ENCODE data around the gene CHST15.

CHST15 gene

DNA sequence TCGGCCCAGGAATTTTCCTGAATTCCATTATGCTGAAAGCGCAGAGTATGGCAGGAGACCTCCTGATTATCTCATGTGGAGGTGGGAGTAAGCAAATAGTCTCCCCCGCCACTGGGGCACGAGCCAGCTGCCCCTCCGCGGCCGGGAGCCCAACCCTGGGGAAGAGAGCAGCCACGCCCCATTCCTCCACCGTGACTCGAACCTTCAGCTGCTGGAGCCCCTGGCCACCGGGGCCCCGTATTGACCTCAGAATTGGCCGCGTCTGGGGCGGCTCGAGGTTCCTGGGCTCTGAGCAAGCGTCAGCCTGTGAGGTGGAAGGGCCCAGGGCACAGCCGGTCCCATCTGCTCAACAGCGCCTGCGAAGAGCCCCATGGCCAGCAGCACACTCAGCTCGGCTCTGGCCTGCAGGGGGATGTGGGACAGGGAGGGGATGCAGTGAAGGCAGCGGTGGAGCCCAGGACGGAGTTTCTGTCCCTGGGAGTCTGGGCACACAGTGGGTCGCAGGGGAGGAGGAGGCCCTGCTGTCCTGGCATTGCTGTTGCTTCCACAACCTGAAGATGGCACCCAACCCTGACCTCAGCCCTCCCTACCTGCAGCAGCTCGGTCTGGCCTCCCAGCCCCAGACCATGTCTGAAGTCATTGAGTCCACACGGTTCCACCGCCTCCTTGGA is 97.8 kb downstream of the CHST15 start:
- TF ChIP-seq GATA2 (IDR thresholded peaks at IDR 0.05; ENCODE audit: low read depth, low read length), result no peak
- no peak for TF ChIP-seq GATA3 (IDR thresholded peaks at IDR 0.05; ENCODE audit: low read depth, low read length)

DNA sequence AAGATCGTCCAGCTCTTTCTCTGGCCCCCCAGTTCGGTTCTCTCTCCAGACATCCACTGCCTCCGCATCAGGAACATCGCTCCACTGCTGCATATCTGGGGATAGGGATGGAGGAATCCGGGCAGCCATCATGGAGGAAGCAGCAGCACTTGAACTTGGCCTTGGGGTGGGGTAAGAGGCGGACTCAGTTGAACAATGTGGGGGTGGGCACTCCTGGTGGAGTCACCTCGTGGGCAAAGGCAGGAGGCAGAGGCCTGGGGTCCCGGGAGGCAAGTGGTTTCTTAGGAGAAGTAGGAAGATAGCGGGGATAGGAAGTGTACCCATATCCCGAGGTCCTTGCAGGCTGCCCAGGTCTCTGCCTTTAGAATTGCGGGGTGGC is 98.3 kb downstream of the CHST15 start:
- TF ChIP-seq GATA2 (IDR thresholded peaks at IDR 0.05; ENCODE audit: low read depth, low read length) (no peak), GATA3 (IDR thresholded peaks at IDR 0.05; ENCODE audit: low read depth, low read length) (no peak)

DNA sequence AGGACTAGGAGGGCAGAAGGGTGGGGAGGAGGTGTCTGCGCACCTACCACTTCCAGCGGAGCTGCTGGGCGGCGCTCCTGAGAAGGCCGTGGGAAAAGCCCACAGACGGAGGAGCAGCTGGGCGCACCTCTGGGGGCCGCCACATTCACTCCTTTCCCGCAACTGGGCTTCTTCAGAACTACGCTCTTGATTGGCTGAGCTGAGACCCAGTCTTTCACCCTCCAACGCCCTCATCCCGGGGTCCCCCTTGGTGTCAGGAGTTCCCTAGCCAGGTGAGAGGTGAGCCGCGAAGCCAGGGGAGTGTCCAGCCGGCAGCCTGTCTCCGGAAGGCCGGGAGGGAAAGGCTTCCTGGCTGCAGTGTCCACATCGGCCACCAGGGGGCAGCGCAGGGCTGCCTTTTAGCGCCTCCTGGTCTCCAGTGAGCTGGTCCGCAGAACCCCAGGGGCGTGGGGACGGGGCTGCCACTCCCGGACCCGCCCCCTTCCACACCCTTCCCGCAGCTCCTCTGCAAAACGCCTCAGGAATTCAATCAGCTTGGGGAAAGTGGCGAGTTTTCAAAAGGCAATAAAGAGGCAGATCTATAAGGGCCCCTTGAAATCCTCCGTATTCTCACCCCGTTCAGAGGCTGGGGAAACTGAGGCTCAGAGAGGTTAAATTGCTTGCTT is 98.8 kb downstream of the CHST15 start:
- TF ChIP-seq GATA3 (IDR thresholded peaks at IDR 0.05; ENCODE audit: low read depth, low read length) (no peak), GATA2 (IDR thresholded peaks at IDR 0.05; ENCODE audit: low read depth, low read length) (no peak)

DNA sequence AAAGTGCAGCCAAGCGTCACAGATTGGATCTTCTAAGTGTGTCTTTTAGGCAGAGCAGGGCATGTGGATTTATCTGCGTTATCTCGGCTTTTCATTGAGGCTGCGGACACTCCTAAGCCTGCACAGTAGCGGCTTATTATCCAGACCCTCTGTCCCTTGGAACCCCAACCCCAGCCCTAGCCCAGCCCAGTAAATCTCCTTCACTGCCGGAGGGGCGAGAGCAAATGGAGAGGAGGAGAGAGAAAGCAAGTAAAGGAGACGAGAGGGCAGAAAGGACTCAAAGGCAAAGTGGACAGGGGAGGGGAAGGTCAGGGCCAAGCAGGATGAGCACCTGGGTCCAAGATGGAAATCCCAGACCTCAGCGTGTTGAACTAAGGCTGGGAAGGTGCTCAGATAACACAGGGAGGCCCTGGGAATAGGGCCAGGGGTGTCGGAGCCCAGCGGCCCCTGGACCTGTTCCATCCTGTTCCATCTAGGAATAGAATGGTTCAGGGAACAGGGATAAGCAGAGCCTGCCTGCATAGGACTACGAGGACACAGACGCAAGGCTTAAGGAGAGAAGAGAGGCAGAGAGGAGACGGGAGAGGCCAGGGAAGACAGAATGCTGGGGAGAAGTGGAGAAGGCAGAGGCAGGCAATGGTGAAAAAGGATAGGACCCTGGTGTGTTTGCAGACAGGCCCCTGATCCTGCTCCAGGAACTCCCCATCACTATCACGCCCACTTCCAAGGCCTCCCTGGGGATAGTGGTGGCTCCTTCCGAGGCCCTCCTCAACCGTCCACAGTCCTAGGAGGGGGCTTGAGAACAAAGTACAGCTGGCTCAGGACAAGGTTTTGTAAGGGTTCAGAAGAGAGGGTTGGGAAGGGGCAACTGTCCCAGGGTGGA is 99.6 kb downstream of the CHST15 start:
- TF ChIP-seq GATA2 (IDR thresholded peaks at IDR 0.05; ENCODE audit: low read depth, low read length) (no peak), GATA3 (IDR thresholded peaks at IDR 0.05; ENCODE audit: low read depth, low read length) (no peak)

DNA sequence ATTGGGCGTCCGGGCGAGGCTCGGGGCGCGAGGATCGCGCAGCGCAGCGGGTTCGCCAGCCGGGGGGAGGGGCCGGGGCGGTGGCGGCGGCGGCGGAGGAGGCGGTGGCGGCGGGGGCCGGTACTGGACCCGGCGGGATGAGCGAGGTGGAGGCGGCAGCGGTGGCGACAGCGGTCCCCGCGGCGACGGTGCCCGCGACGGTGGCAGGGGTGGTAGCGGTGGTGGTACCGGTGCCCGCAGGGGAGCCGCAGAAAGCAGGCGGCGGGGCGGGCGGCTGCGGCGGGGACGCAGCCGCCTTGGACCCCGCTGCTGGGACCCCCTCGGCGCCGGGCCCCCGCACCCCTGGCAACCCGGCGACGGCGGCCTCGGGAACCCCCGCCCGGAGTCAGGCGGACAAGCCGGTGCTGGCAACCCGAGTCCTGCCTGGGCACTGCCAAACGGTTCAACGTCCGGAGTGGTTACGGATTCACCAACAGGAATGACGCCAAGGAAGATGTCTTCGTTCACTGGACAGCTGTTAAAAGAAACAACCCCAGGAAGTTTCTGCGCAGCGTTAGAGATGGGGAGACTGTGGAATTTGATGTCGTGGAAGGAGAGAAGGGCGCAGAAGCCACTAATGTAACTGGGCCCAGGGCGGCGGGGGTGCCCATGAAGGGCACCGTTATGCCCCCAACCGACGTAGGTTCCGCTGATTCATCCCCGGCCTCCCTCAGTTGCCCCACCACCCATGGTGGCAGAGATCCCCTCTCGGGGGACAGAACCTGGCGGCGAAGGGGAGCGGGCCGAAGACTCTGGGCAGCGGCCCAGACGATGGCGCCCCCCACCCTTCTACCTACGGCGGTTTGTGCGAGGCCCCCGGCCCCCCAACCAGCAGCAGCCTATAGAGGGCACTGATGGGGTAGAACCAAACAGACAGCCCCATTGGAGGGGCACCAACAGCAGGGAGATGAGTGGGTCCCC is 101.5 kb downstream of the CHST15 start:
- TF ChIP-seq GATA3 (IDR thresholded peaks at IDR 0.05; ENCODE audit: low read depth, low read length), result no peak
- no peak for TF ChIP-seq GATA2 (IDR thresholded peaks at IDR 0.05; ENCODE audit: low read depth, low read length)

DNA sequence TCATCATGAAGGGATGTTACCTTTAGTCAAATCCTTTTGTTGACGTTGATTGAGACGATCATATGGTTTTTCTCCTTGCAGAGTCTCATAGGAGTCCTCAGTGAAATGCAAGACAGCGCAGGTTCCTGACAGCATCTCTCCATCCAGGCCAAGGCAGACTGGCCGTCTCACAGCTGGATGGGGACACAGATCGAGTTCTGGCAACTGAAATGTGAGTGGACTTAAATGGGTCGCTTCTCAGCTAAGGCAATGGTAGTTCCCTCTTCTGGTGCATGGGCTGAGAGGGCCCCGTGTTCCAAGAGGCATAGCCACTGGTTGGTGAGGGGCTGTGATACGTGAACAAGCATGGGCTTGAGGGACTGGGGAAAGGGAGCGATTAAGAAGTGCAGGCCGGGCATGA is 102.5 kb downstream of the CHST15 start:
- TF ChIP-seq GATA3 (IDR thresholded peaks at IDR 0.05; ENCODE audit: low read depth, low read length), result no peak
- TF ChIP-seq GATA2 (IDR thresholded peaks at IDR 0.05; ENCODE audit: low read depth, low read length), result no peak

DNA sequence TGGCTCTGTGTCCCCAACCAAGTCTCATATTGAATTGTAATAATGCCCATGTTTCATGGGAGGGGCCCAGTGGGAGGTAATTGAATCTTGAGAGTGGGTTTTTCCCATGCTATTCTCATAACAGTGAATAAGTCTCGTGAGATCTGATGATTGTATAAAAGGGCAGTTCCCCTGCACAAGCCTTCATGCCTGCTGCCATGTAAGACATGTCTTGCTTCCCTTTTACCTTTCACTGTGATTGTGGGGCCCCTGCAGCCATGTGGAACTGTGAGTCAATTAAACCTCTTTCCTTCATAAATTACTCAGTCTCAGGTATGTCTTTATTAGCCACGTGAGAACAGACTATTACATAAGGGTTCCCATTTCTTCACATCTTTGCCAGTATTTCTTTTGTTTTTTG is 104.7 kb downstream of the CHST15 start:
- no peak for TF ChIP-seq GATA3 (IDR thresholded peaks at IDR 0.05; ENCODE audit: low read depth, low read length)
- TF ChIP-seq GATA2 (IDR thresholded peaks at IDR 0.05; ENCODE audit: low read depth, low read length), result no peak

DNA sequence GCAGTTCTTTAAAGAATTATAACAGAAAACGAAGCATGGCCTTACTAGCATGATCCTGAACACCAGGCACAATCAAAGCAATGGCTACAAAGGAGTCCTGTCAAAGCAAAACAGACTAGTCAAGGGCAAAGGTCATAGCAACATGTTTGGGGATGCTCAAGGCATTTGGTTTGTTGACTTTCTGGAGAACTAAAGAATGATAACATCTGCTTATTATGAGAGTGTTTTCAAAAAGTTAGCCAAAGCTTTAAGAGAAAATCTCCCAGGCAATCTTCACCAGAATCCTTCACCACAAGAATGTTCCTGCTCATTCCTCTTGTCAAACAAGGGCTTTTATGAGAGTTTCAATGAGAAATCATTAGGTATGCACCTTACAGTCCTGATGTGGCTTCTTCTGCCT is 106.7 kb downstream of the CHST15 start:
- TF ChIP-seq GATA2 (IDR thresholded peaks at IDR 0.05; ENCODE audit: low read depth, low read length) (no peak), GATA3 (IDR thresholded peaks at IDR 0.05; ENCODE audit: low read depth, low read length) (no peak)

DNA sequence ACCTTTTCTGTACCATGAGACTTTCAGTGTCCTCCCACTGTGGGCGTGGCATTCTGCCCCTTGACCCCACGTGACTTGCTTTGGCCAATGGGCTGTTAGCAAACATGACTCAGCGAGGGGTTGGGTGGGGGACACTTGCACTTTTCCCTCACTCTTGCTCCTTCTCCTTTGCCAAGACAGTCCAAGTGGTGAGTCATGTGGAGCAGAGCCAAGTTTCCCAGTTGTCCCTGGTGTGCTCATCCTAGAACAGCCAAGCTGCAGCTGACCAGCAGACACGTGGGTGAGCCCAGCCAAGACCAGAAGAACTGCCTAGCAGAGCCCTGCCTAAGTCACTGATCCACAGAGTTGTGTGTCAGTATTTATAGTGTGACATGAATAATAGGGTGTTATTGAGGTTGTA is 119.0 kb downstream of the CHST15 start:
- no peak for TF ChIP-seq GATA3 (IDR thresholded peaks at IDR 0.05; ENCODE audit: low read depth, low read length)
- no peak for TF ChIP-seq GATA2 (IDR thresholded peaks at IDR 0.05; ENCODE audit: low read depth, low read length)

DNA sequence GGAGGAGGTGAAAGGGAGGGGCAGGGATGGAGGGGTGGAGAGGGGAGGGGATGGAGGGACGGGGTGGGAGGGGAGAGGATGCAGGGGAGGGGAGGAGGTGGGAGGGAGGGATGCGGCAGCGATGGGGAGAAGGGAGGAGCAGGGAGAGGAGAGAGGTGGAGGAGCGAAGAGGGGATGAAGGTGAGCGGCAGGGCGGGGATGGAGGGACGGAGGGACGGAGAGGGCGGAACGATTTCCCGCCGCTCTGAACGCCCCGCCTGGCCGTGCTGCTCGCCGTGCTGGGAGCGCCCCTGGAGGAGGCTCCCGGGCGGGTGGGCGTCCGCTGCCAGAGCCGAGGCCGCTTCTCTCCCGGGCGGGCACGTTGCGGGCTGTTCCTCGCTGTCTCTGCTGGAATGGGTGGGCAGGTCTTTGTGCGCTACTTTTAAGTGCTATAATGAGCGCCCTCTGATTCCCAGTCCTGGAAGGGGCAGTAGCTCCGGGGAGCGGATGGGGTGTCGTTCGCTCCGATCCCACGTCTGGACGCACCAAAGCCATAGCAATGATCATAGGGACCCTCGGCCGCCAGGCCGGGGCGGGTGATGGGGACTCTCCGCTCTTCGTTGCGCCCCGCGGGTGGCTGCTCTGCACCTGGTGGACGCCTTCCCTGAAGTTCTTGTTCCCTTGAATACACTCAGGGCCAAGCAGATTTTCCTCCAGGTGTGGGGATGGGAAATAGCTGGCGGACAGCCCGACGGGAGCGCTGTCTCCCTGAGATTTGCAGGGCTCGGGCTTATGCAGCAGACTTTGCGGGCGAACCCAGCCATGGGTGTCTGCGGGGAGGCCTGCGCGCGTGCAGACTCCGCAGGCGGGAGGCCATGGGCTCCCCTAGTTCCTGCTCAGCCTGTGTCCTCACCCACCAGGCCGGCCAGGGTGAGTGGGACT is 120.7 kb downstream of the CHST15 start:
- TF ChIP-seq GATA3 (IDR thresholded peaks at IDR 0.05; ENCODE audit: low read depth, low read length), result no peak
- no peak for TF ChIP-seq GATA2 (IDR thresholded peaks at IDR 0.05; ENCODE audit: low read depth, low read length)

DNA sequence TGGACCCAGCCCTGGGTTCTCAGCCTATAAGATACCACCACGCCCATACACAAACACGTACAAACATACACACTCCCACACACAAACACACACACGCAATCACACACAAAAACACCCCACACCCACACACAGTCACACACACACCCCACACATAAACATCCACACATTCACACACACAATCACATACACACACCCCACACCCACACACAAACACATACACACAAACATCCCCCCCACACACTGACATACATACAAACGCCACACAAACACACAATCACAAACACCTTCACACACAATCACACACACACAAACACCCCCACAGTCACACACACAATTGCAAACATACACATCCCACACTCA is 122.5 kb downstream of the CHST15 start:
- TF ChIP-seq GATA2 (IDR thresholded peaks at IDR 0.05; ENCODE audit: low read depth, low read length) (no peak), GATA3 (IDR thresholded peaks at IDR 0.05; ENCODE audit: low read depth, low read length) (no peak)

DNA sequence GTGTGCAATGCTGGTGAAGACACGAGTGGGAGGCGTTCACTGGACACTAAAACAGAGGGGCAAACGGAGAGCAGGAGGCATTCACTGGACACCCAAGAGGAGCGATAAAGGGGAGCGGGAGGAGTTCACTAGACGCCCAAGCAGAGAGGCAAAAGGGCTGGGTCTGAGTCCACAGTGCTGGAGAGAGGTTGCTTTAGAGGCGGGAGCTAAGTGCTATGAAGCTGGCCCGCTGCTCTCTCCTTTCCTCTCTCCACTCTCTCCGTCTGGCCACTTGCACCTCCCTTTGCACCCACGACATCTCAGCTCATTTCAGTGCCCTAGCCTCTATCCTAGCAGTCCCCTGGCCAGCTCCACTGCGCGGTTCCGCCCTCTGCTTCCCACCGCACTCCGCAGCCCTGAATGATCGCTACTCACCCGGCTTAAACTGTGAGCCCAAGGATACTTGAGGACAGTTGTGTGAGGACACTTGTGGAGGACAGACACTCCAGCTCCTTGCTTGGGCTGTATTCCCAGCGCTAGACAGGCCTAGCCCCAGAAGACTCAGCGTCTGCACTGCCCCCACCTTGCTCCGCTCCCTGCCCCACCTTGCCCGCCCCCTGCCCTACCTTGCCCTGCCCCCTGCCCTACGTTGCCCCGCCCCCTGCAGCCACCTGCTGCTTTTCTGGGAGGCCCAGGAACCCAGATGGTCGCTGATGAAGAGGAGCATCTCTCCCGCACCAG is 123.0 kb downstream of the CHST15 start:
- no peak for TF ChIP-seq GATA2 (IDR thresholded peaks at IDR 0.05; ENCODE audit: low read depth, low read length)
- TF ChIP-seq GATA3 (IDR thresholded peaks at IDR 0.05; ENCODE audit: low read depth, low read length), result no peak
